CD4-positive, alpha-beta T cell treated with Interleukin-4 for 1 hour (primary cell): Measurements from ENCODE around the gene RNF215.

ENCODE experiments used
- DNase-seq, 2 donors: peaks; one replicate each; pipeline ENCODE4 v3.0.0-alpha.2; 2020 to 2022

RNF215 gene

GRCh38 chr22:30393885-30394284, 6.7 kb upstream of the RNF215 start:
- DNase-seq, result no peak

GRCh38 chr22:30393322-30393680, 6.1 kb upstream of the RNF215 start:
- no peak for DNase-seq

- DNase-seq, result no peak
Measured at GRCh38 chr22:30392661-30393321, 5.6 kb upstream of the RNF215 start.

DNA sequence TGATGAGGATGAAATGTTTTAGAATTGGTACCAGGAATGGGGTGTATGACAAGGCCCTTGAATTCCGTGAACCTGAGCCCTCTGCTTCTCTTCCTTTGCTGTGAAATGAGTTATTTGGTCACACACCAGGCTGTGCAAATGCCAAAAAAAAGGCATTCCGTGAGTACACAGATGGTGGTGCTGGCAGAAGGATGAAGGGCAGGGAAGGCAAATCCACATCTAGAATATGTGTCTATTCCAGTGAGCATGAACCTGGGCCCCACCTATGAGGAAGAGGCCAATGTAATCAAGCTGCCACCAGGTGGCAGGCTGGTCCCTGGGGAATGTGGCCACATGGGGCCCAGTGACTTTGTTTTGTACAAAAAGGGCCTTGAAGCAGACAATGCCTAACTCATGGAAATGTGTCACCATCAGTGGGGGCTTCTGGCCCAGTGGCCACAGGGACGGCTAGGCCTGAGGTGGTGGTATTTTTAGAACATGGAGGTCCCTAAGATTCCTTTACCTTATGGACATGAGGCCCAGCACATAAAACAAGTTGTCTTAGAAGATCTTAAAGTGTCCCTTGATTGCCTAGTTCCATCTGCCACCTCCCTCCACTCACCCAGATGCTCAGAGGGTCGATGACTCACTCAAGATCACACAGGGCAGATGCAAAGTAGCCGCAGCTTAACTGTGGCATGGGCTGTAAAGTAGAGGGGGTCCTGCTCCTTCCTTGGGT, 3.9 kb upstream of the RNF215 start:
- peak; percentile 82 to 86 for DNase-seq

DNA sequence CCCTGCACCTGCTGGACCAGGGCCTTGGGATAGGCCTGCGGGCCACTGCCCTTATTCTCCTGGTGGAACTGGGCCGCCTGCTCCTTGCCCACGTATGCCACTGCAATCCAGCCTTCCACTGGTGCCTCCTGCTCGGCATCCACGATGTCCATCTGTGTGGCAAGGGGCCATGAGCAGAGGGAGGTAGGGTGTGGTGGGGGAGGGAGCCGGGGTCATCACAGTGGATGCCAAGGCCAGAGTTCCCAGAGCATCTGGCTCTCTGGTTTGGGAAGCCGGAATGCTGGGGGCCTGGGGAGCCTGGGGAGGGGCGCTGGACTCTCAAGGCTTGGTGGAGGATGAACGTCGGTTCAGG, 627 bp downstream of the RNF215 start:
- no peak for DNase-seq

DNA sequence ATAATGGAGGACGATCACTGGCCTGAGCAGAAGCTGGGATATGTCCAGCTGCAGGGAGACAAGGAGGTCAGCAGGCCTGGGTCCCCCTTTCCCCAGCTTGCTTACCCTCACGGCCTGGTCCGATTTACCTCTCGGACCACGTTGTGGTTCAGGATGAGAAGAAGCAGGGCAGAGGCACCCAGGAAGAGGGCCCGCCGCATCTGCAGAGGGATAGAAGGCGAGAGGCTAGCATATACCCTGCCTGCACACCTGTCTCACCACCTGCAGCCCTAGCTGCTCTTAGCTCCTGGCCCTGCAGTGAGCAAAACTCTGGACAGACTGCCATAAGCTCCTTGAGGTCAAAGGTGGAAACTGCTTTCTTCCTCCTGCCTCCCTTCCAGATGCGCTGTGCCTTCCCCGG, 1.3 kb downstream of the RNF215 start:
- DNase-seq, result no peak

GRCh38 chr22:30383061-30383460, 4.2 kb downstream of the RNF215 start:
- no peak for DNase-seq

DNA sequence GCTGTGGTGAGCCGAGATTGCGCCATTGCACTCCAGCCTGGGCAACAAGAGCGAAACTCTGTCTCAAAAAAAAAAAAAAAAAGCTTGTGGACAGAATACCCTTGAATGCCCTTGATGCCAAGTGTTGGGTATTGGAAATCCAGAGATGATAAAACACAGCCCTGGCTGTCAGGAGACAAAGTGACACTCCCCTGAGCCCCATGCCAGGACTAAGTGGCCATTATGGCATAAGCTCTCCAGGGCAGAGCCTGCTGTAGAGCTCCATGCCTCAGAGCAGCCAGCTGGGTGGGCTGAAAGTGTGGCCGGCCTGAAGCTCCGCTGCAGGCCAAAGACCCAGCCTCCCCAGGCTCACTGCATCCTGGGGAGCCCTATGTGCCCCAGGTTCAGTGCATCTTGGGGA, 4.9 kb downstream of the RNF215 start:
- DNase-seq, result no peak

- no peak for DNase-seq
Measured at GRCh38 chr22:30381264-30381663, 5.9 kb downstream of the RNF215 start.

DNA sequence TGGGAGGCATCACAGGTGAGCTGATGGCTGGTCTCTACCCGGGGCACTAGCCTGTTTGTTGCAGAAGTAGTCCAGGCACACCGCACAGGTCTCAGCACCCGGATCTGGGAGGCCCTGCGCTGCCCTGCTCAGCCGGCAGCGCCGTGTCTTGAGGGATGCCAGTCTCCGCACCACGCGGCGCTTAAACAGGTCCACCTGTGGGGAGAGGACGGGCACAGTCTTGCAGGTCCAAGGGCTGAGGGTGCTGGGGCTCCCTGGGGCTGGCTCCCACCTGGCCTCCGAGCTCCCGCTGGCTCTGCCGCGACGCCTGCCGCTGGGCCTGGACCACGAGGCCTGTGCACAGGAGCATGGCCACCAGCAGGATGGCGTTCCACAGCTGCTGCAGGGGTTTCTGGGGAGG, 7.2 kb downstream of the RNF215 start:
- DNase-seq, result no peak

- no peak for DNase-seq
Measured at GRCh38 chr22:30375312-30375849, 11.8 kb downstream of the RNF215 start.

DNA sequence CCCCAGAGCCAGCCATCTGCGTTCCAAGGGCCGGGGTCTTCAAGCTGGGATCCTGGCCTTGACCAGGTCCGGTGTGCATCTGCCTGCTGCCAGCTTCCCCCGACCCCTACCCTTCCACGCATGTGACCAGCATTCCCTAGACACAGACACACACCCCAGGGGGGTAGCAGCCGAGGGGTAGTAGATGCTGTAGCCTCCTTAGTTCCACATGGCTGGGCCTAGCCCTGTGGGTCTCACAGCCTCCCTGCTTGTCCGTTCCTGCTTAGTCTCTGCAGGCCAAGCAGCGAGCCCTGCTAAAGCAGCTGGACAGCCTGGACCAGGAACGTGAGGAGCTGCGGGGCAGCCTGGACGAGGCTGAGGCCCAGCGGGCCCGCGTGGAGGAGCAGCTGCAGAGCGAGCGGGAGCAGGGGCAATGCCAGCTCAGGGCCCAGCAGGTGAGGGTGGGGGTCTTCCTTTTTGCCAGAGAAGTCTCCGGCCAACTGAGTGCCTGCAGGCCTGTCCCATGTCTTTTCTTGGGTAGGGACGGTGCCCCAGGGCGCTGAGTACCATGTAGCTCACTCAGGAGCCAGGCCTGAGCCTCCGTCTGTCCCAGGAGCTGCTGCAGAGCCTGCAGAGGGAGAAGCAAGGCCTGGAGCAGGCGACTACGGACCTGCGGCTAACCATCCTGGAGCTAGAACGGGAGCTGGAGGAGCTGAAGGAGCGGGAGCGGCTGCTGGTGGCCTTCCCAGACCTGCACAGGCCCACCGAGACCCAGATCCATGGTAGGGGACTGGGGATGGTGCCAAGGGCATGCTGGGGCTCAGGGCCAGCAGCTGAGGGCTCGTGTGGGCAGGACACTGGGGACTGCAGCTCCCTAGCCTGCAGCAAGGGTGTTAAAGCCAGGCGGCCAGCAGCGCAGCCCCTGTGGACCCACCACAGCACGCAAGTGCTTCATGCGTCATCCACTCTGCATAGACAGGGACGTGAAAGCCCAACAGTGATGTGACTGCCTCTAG, 13.6 kb downstream of the RNF215 start:
- no peak for DNase-seq

DNA sequence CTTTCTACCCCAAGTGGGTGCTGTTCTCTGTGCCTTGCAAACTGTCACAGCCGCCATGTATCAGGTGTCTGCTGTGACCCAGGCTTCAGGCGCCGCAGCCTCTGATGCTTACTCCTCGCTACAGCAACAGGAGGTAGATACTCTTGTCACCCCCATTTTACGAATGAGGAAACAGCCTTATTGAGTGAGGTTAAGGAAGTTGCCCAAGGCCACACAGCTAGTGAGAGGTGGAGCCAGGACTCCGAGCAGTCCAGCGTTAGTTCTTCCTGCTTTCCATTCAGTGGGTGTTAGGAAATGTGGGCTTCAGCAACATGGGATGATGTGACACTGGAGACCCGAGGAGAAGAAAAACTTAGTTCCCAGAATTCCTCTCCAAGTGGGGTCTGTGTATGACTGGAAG, 14.3 kb downstream of the RNF215 start:
- DNase-seq, result peak in 1 of 2 donors; percentile 29

DNA sequence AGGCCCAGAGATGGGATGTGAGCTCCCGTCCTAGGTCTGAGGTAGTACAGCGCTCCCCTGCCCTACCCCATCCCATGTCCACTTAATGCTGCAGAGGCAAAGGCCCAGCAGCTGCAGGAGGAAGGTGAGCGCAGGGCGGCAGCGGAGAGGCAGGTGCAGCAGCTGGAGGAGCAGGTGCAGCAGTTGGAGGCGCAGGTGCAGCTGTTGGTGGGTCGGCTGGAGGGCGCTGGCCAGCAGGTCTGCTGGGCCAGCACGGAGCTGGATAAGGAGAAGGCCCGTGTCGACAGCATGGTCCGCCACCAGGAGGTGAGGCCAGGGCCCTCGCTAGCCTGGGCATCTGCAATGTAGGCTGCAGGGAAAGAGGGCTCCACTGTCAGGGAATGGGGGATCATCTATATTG, 15.2 kb downstream of the RNF215 start:
- no peak for DNase-seq

DNA sequence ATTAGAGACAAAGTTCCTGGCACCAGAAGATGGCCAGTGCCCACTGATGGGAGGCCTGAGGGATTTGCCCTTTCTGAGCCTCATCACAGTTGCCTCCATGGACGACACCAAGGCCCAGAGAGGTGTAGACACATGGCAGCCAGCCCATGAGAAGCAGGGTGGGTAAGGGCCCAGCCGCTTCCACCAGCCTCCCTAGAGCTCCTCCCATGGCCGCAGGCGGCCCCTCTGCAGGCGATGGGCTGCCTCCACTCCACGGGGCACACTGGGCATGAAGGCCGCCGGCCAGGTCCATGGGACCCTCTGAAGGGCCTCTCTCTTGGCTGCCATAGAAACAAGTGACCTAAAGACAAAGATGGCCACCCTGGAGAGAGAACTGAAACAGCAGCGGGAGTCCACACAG, 15.9 kb downstream of the RNF215 start:
- DNase-seq, result no peak

GRCh38 chr22:30370641-30371230, 16.5 kb downstream of the RNF215 start:
- DNase-seq, result no peak

DNA sequence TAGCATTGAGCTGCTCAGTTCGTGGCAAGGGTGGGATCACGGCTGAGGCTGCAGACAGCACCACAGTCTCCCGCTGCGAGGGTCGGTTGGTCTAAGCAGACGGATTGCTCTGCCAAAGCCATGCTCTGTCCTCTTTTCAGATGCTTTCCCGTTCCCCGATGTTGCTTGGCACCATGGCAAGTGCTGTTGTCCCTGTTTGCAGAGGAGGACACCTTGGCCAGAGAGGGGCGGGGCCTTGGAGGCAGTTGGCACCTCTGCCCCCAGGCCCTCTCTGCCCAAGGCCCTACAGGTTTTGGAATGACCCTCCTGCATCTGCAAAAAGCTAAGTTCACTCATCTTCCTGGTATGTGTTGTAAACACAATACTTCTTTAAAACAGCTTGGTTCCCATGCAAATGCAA, 18.8 kb downstream of the RNF215 start:
- DNase-seq, result no peak

DNA sequence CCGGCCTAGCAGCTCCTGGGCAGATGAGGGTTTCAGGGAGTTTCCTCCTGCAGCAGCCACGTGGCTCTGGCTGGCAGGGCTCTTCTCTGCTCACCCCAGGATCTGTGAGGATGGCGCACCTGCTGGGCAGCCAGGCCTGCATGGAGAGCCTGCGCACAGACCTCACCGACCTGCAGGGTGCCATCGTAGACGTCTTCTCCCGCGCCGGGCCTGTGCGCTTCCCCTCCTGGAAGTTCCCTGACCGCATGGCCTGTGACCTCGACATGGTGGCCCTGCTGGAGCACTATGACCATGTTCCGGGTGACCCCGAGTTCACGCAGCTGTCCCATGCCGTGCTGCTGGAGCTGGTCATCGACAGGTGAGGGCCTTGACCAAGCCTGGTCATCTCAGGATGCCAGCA, 21.3 kb downstream of the RNF215 start:
- no peak for DNase-seq

DNA sequence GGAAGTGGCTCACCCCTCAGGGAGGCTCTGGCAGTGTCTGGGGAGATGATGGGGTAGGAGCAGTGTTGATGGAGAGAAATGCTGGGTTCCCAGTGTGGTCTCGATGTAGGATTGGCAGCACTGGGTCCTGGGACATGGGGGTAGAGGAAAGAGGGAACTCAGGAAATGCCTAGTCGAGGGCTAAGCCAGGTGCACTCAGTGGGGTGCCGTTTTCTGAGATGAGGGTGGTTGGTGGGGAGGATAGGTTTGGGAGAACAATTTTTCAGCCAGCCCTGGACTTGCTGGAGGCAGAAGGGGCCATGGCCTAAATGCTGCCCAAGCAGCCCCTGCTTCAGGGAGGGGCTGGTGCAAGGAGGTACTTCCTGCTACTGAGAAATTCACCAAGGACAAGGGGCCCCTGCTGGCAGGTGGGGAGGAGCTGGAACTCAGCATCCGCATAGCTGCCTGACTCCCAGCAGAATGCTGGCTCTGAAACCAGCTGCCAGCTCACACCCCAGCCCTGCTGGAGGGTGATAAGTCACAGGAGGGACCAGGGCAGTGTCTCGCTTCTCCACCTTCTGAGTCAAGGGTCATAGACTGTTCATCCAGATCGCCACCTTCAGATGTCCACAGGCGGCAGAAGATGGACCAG, 24.4 kb downstream of the RNF215 start:
- no peak for DNase-seq

- DNase-seq, result no peak
Measured at GRCh38 chr22:30361916-30362650, 25.1 kb downstream of the RNF215 start.

DNA sequence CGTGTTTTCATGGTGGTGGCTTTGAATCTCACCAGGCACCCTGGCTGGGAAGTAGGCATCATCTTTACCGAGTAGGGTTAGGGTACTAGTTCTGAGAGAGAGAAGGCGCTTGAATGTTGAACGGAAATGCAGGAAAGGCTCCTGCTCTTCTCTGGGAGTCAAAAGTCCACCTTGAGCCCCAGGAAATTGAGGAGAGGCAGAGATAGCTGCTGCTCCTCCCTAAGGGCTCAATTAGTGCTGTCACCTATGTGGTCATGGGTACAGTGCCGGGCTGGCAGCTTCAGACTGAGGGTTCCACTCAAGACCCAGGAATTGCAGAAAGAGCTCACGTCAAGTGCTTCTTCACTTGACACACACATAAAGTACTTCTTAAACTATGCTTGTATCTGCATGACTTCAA, 28.7 kb downstream of the RNF215 start:
- DNase-seq, result no peak
